Caco-2 (cell line): ENCODE results near the gene NAA38. TPM values are rescaled to one million over a fixed set of nuclear protein-coding genes. Genes with fewer than 3 reads are reported as not detected.

ENCODE experiments used
- BruUV-seq: library from RNA; stranded (reverse); fragments of 400-500 nt; replicated peaks from 2 replicates; lab custom pipeline; 2021; lab: Mats Ljungman, UMichigan
- CTCF ChIA-PET: fragments of 300-600 bp; sonication (Branson Sonifier 250); formaldehyde crosslinking; loops from one replicate; lab custom pipeline; 2022; ENCODE audit warnings: antibody characterized with exemption; lab: Charles Lee
- POLR2A ChIA-PET: fragments of 300-600 bp; sonication (Branson Sonifier 250); formaldehyde crosslinking; loops from one replicate; lab custom pipeline; 2022; ENCODE audit warnings: antibody characterized with exemption; lab: Charles Lee
- DNase-seq, 2 experiments: peaks; one replicate each; pipeline versions ENCODE4 v3.0.0 to v3.0.0-alpha.2; 2020 to 2022
- H3K27me3 ChIP-seq: replicated peaks from 2 replicates; pipeline ENCODE4 v1.6.0; 2011; ENCODE audit warnings: low read length; ENCODE audit not compliant: control insufficient read depth, insufficient read depth
- H3K36me3 ChIP-seq: 2 replicates; pipeline ENCODE4 v1.5.1; 2011; ENCODE audit warnings: low read length; ENCODE audit not compliant: control insufficient read depth, insufficient read depth
- H3K4me1 ChIP-seq: fragments of 250-450 bp; sonication (Bioruptor Pico); 2 replicates; pipeline ENCODE4 v1.5.1; 2020; ENCODE audit warnings: mild to moderate bottlenecking
- H3K4me3 ChIP-seq: 2 replicates; pipeline ENCODE4 v1.5.1; 2011; ENCODE audit warnings: low read depth, mild to moderate bottlenecking, control low read depth, low read length
- H3K9me3 ChIP-seq: fragments of 250-450 bp; sonication (Bioruptor Pico); 2 replicates; pipeline ENCODE4 v1.5.1; 2020; ENCODE audit warnings: mild to moderate bottlenecking, moderate library complexity
- H3K27ac Mint-ChIP-seq: one replicate; pipeline ENCODE4 v1.8.0; 2022; ENCODE audit warnings: mixed read lengths; ENCODE audit not compliant: unreplicated experiment
- H3K27me3 Mint-ChIP-seq: one replicate; pipeline ENCODE4 v1.8.0; 2022; ENCODE audit warnings: mixed read lengths; ENCODE audit not compliant: insufficient read depth, unreplicated experiment
- H3K36me3 Mint-ChIP-seq: one replicate; pipeline ENCODE4 v1.8.0; 2022; ENCODE audit warnings: mild to moderate bottlenecking, mixed read lengths; ENCODE audit not compliant: insufficient read depth, unreplicated experiment
- H3K4me1 Mint-ChIP-seq: one replicate; pipeline ENCODE4 v1.8.0; 2022; ENCODE audit warnings: low read depth, mixed read lengths; ENCODE audit not compliant: unreplicated experiment
- H3K4me3 Mint-ChIP-seq: one replicate; pipeline ENCODE4 v1.8.0; 2022; ENCODE audit warnings: mild to moderate bottlenecking, moderate library complexity, mixed read lengths; ENCODE audit not compliant: unreplicated experiment
- H3K9me3 Mint-ChIP-seq: one replicate; pipeline ENCODE4 v1.8.0; 2022; ENCODE audit warnings: mixed read lengths; ENCODE audit not compliant: unreplicated experiment
- intact Hi-C: fragments of 100-400 bp; cut with micrococcal nuclease; formaldehyde crosslinking; loops from one replicate; pipeline ENCODE4 v1.10.0; 2022; ENCODE audit not compliant: unreplicated experiment
- total RNA-seq: library from RNA; stranded (reverse); gene quantifications from 2 replicates; pipeline ENCODE4 v1.2.3, GENCODE V29; 2022
- TF ChIP-seq, protein P1 (sequence below), 2 experiments: fragments of 200-600 bp in 1 of 2; IDR thresholded peaks; 1 replicate in 1 of 2; 2 replicates in 1 of 2; pipeline versions ENCODE4 v1.5.1 to v1.8.0; 2011 to 2022; ENCODE audit warnings: antibody characterized with exemption in 1 of 2, control low read depth in 1 of 2, inconsistent platforms in 1 of 2, low read depth in 1 of 2, low read length in 1 of 2, mild to moderate bottlenecking in 1 of 2, moderate library complexity in 1 of 2; ENCODE audit not compliant: insufficient read depth in 1 of 2, severe bottlenecking in 1 of 2, unreplicated experiment in 1 of 2

The NAA38 gene
- total RNA-seq, 1 experiment from 2014 or later: 27.4 TPM

DNA sequence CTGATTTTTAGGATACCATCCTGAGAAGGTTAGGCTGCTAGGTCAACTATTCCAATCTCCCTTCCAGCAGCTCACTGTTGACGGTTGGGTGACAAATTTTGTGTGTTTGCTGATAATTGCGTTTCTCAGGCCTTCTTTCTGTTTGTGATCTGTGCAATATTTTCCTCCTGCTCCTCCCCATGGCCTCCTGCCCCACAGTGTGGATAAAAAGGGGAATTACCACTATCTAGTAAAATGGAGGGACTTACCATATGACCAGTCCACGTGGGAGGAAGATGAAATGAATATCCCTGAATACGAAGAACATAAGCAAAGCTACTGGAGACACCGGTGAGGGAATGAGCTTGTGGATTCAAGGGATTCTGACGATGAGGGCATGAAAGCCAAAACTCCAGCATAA, 40.4 kb upstream of the NAA38 start:
- peaks cover 6% of the 10 kb centered on the region for H3K4me1 Mint-ChIP-seq
- H3K4me3 Mint-ChIP-seq: no peak overlapping the region
- no peaks in the 10 kb centered on the region for H3K9me3 Mint-ChIP-seq
- H3K27ac Mint-ChIP-seq: peak overlapping the region; percentile 53
- peaks cover 29% of the 10 kb centered on the region for H3K36me3 Mint-ChIP-seq
- peak in 1 of 2 experiments; percentile 47 for DNase-seq
- no peaks in the 10 kb centered on the region for H3K9me3 ChIP-seq
- BruUV-seq: no TSS peak
- no peak overlapping the region for H3K4me3 ChIP-seq
- ChIA-PET POLR2A (no interaction called here), CTCF (interaction anchor here (1.0 to 1.8 kb wide), 2 partner anchors 35 to 75 kb away, joined by 3 to 8 read pairs; no protein-coding TSS in a partner anchor)
- intact Hi-C loops: loop anchor here (1.0 to 5.0 kb wide), 2 partner anchors 34 to 75 kb away; no protein-coding TSS in a partner anchor
- no peaks in the 10 kb centered on the region for H3K27me3 ChIP-seq
- TF ChIP-seq, protein P1, sequence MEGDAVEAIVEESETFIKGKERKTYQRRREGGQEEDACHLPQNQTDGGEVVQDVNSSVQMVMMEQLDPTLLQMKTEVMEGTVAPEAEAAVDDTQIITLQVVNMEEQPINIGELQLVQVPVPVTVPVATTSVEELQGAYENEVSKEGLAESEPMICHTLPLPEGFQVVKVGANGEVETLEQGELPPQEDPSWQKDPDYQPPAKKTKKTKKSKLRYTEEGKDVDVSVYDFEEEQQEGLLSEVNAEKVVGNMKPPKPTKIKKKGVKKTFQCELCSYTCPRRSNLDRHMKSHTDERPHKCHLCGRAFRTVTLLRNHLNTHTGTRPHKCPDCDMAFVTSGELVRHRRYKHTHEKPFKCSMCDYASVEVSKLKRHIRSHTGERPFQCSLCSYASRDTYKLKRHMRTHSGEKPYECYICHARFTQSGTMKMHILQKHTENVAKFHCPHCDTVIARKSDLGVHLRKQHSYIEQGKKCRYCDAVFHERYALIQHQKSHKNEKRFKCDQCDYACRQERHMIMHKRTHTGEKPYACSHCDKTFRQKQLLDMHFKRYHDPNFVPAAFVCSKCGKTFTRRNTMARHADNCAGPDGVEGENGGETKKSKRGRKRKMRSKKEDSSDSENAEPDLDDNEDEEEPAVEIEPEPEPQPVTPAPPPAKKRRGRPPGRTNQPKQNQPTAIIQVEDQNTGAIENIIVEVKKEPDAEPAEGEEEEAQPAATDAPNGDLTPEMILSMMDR (IDR thresholded peaks at IDR 0.05; ENCODE audit: insufficient read depth in 1 of 2, low read depth in 1 of 2, low read length in 1 of 2, severe bottlenecking in 1 of 2, unreplicated experiment in 1 of 2): peak in 1 of 2 experiments; percentile 48
- no peaks in the 10 kb centered on the region for H3K27me3 Mint-ChIP-seq
- H3K4me1 ChIP-seq: no peaks in the 10 kb centered on the region
- H3K36me3 ChIP-seq: no peaks in the 10 kb centered on the region; the same call in 1 of the 2 replicates

GRCh38 chr17:7897090-7897489, 39.7 kb upstream of the NAA38 start:
- POLR2A ChIA-PET: no interaction called here
- no peaks in the 10 kb centered on the region for H3K27me3 Mint-ChIP-seq
- no peaks in the 10 kb centered on the region for H3K4me1 ChIP-seq
- H3K36me3 ChIP-seq: no peaks in the 10 kb centered on the region; the same call in 1 of the 2 replicates
- TF ChIP-seq, protein P1 (IDR thresholded peaks at IDR 0.05; ENCODE audit: insufficient read depth in 1 of 2, low read depth in 1 of 2, low read length in 1 of 2, severe bottlenecking in 1 of 2, unreplicated experiment in 1 of 2): no peak
- H3K27ac Mint-ChIP-seq: no peak overlapping the region
- no peaks in the 10 kb centered on the region for H3K27me3 ChIP-seq
- CTCF ChIA-PET: interaction anchor here (1.8 kb wide), 1 partner anchor 34 kb away, joined by 8 read pairs; no protein-coding TSS in a partner anchor
- H3K9me3 Mint-ChIP-seq: no peaks in the 10 kb centered on the region
- peaks cover 6% of the 10 kb centered on the region for H3K4me1 Mint-ChIP-seq
- no peaks in the 10 kb centered on the region for H3K9me3 ChIP-seq
- no peak overlapping the region for H3K4me3 ChIP-seq
- BruUV-seq: no TSS peak
- DNase-seq: no peak
- peaks cover 29% of the 10 kb centered on the region for H3K36me3 Mint-ChIP-seq
- no peak overlapping the region for H3K4me3 Mint-ChIP-seq
- intact Hi-C loops: loop anchor here (1.0 to 5.0 kb wide), 2 partner anchors 34 to 75 kb away; no protein-coding TSS in a partner anchor

DNA sequence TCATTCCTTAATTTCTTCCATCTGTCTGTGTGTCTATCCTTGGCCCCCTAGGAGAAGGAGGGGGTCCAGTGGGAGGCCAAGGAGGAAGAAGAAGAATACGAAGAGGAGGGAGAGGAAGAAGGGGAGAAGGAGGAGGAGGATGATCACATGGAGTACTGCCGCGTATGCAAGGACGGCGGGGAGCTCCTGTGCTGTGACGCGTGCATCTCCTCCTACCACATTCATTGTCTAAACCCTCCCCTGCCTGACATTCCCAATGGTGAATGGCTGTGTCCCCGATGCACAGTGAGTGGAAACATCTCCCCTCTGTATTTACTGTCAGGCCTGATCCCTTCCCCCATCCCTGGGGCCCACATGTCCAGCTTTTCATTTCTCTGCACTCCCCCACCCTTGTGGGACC, 37.5 kb upstream of the NAA38 start:
- no peak overlapping the region for H3K27ac Mint-ChIP-seq
- TF ChIP-seq, protein P1 (IDR thresholded peaks at IDR 0.05; ENCODE audit: insufficient read depth in 1 of 2, low read depth in 1 of 2, low read length in 1 of 2, severe bottlenecking in 1 of 2, unreplicated experiment in 1 of 2): no peak
- intact Hi-C loops: loop anchor here (5.0 kb wide), 1 partner anchor 73 kb away; no protein-coding TSS in a partner anchor
- H3K27me3 Mint-ChIP-seq: no peaks in the 10 kb centered on the region
- ChIA-PET POLR2A (no interaction called here), CTCF (no interaction called here)
- H3K4me1 Mint-ChIP-seq: peaks cover 6% of the 10 kb centered on the region
- peaks cover 23% of the 10 kb centered on the region for H3K36me3 Mint-ChIP-seq
- H3K9me3 ChIP-seq: no peaks in the 10 kb centered on the region
- no peaks in the 10 kb centered on the region; the same call in 1 of the 2 replicates for H3K36me3 ChIP-seq
- H3K9me3 Mint-ChIP-seq: no peaks in the 10 kb centered on the region
- no TSS peak for BruUV-seq
- no peaks in the 10 kb centered on the region for H3K4me1 ChIP-seq
- H3K4me3 ChIP-seq: no peak overlapping the region
- DNase-seq: no peak
- H3K27me3 ChIP-seq: no peaks in the 10 kb centered on the region
- no peak overlapping the region for H3K4me3 Mint-ChIP-seq
